Hepatocyte (in vitro differentiated cells): Measurements from ENCODE around the gene GPR142. TPM values are rescaled to one million over a fixed set of nuclear protein-coding genes. Genes with fewer than 3 reads are reported as not detected.
"Not testable (repeated sequence)": the region's sequence is repeated elsewhere in the genome, so short reads cannot be mapped to it uniquely, and the experiment has no call there.

Experiments
- DNase-seq: peaks from one replicate; pipeline ENCODE4 v3.0.0-alpha.2; 2016; ENCODE audit warnings: low spot score
- H2AFZ ChIP-seq: fragments of 200-600 bp; sonication (generic); 2 replicates; pipeline ENCODE4 v1.6.0; 2016; ENCODE audit warnings: antibody characterized with exemption, mild to moderate bottlenecking
- H3K27ac ChIP-seq: fragments of 200-600 bp; sonication (generic); 2 replicates; pipeline ENCODE4 v1.5.1; 2016; ENCODE audit warnings: mild to moderate bottlenecking
- H3K27me3 ChIP-seq: fragments of 200-600 bp; sonication (generic); 2 replicates; pipeline ENCODE4 v1.6.1; 2016
- H3K36me3 ChIP-seq: fragments of 200-600 bp; sonication (generic); replicated peaks from 2 replicates; pipeline ENCODE4 v1.5.1; 2016; ENCODE audit warnings: low read depth; ENCODE audit not compliant: insufficient read depth
- H3K4me1 ChIP-seq: fragments of 200-600 bp; sonication (generic); 2 replicates; pipeline ENCODE4 v1.5.1; 2016; ENCODE audit warnings: mild to moderate bottlenecking, moderate library complexity; ENCODE audit not compliant: insufficient read depth
- H3K4me2 ChIP-seq: fragments of 200-600 bp; sonication (generic); 2 replicates; pipeline ENCODE4 v1.6.0; 2016
- H3K4me3 ChIP-seq: fragments of 200-600 bp; sonication (generic); 2 replicates; pipeline ENCODE4 v1.5.1; 2016; ENCODE audit warnings: mild to moderate bottlenecking
- H3K79me2 ChIP-seq: fragments of 200-600 bp; sonication (generic); 2 replicates; pipeline ENCODE4 v1.6.0; 2017; ENCODE audit warnings: mild to moderate bottlenecking
- H3K9me2 ChIP-seq: fragments of 200-600 bp; sonication (generic); replicated peaks from 2 replicates; pipeline ENCODE4 v1.6.0; 2017; ENCODE audit warnings: mild to moderate bottlenecking; ENCODE audit not compliant: insufficient read depth
- H3K9me3 ChIP-seq: fragments of 200-600 bp; sonication (generic); 2 replicates; pipeline ENCODE4 v1.5.1; 2016; ENCODE audit warnings: low read depth, mild to moderate bottlenecking
- H4K20me1 ChIP-seq: fragments of 200-600 bp; sonication (generic); 2 replicates; pipeline ENCODE4 v1.6.0; 2016; ENCODE audit warnings: mild to moderate bottlenecking; ENCODE audit not compliant: insufficient read depth, poor library complexity, severe bottlenecking
- EZH2 ChIP-seq: fragments of 200-600 bp; sonication (generic); IDR thresholded peaks from 2 replicates; pipeline ENCODE4 v1.6.1; 2016; ENCODE audit warnings: antibody characterized with exemption, mild to moderate bottlenecking, borderline replicate concordance
- EZH2phosphoT487 ChIP-seq: fragments of 200-600 bp; sonication (generic); IDR thresholded peaks from one replicate; pipeline ENCODE4 v1.6.1; 2018; ENCODE audit warnings: antibody characterized with exemption, mild to moderate bottlenecking, low read depth, moderate library complexity; ENCODE audit not compliant: unreplicated experiment, severe bottlenecking
- WGBS: methylation state at CpG from one replicate; pipeline ENCODE4 v1.1.6; 2016; ENCODE audit warnings: low lambda C conversion rate; ENCODE audit errors: missing lambda C conversion rate; 5-methylcytosine and 5-hydroxymethylcytosine counted together
- polyA plus RNA-seq: library from polyadenylated mRNA; unstranded; fragments of >200 nt; fragmentation: Nextera tagmentation; extraction: Ambion mirVana; gene quantifications from 2 replicates; pipeline ENCODE4 v1.2.1, GENCODE V29; 2016
- total RNA-seq: library from RNA; depleted of rRNA; stranded (reverse); fragments of >200 nt; gene quantifications from 2 replicates; pipeline ENCODE4 v1.2.3, GENCODE V29; 2014
- TF ChIP-seq, protein P1 (sequence below): fragments of 200-600 bp; sonication (generic); IDR thresholded peaks from 2 replicates; pipeline ENCODE4 v1.5.1; 2016; ENCODE audit warnings: antibody characterized with exemption, mild to moderate bottlenecking; ENCODE audit not compliant: poor library complexity

GPR142 gene
- total and polyA plus RNA-seq, 2 experiments from 2014 or later: not detected

DNA sequence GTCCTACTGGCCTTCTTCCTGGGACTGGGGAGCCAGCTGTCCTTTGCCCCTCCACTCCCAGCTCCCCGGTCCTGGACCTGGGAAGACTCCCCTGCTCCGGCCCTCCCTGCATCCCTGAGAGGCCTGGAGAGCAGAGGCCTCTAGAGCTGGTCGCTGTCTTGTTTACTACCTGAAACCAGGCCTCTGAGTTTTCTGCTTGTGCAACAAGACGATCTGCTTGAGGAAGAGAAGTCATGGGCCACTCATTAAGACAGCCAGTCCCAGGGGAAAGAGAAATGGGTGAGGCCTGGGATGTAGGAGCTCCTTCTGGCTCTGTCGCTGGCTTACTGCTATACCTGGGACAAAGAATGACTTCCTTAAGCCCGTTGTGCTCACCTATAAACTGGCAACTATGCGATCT is 34.7 kb downstream of the GPR142 start:
- Histone ChIP-seq H2AFZ (no peak overlapping the region), H3K4me2 (no peak overlapping the region), H4K20me1 (no peaks in the 10 kb centered on the region), H3K4me3 (no peak overlapping the region), H3K36me3 (no peaks in the 10 kb centered on the region), H3K9me2 (no peaks in the 10 kb centered on the region), H3K27me3 (no peaks in the 10 kb centered on the region), H3K79me2 (no peaks in the 10 kb centered on the region), H3K4me1 (no peaks in the 10 kb centered on the region), H3K9me3 (no peaks in the 10 kb centered on the region), H3K27ac (no peak overlapping the region)
- DNase-seq: no peak
- 72% methylated on average over 7 of the region's 7 CpGs for WGBS
- TF ChIP-seq, protein P1, sequence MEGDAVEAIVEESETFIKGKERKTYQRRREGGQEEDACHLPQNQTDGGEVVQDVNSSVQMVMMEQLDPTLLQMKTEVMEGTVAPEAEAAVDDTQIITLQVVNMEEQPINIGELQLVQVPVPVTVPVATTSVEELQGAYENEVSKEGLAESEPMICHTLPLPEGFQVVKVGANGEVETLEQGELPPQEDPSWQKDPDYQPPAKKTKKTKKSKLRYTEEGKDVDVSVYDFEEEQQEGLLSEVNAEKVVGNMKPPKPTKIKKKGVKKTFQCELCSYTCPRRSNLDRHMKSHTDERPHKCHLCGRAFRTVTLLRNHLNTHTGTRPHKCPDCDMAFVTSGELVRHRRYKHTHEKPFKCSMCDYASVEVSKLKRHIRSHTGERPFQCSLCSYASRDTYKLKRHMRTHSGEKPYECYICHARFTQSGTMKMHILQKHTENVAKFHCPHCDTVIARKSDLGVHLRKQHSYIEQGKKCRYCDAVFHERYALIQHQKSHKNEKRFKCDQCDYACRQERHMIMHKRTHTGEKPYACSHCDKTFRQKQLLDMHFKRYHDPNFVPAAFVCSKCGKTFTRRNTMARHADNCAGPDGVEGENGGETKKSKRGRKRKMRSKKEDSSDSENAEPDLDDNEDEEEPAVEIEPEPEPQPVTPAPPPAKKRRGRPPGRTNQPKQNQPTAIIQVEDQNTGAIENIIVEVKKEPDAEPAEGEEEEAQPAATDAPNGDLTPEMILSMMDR: no peak
- TF ChIP-seq EZH2phosphoT487 (no peak), EZH2 (no peak)

DNA sequence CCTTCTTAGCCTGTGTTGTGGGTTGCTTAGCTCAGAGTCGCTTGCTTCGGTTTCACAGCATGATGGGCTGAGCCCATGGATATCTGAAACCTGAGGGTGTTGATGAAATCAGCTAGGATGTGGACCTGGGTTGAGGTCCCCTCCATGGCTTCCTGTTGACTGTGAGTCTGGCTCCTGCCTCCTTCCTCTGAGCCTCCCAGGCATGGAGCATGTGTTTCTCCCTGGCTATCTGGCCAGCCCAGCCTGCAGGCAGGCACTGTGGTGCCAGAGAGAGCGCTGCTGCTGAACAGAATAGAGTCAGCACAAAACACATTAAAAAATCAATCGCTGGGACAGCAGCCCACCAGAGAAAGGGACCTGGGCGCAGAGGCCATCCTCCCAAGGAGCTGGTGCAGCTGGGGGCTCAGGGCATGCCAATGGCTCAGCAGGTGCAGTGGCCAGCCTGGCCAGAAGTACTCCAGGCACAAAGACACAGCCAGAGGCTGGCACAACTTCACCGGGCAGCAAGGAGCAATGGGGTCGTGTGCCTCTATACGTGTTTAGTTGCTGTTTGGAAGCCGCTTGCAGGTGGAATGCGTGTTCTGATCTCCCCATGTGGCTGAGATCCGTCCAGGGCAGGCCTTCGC is 36.3 kb downstream of the GPR142 start:
- Histone ChIP-seq H2AFZ (no peak overlapping the region), H3K36me3 (no peaks in the 10 kb centered on the region), H3K4me3 (no peak overlapping the region), H3K9me3 (no peaks in the 10 kb centered on the region), H3K4me2 (no peak overlapping the region), H3K27me3 (no peaks in the 10 kb centered on the region), H3K27ac (no peak overlapping the region), H4K20me1 (no peaks in the 10 kb centered on the region), H3K4me1 (no peaks in the 10 kb centered on the region), H3K9me2 (no peaks in the 10 kb centered on the region), H3K79me2 (no peaks in the 10 kb centered on the region)
- DNase-seq: no peak
- TF ChIP-seq EZH2 (no peak), EZH2phosphoT487 (no peak)
- TF ChIP-seq, protein P1: no peak
- WGBS: 70% methylated on average over 12 of the region's 12 CpGs

DNA sequence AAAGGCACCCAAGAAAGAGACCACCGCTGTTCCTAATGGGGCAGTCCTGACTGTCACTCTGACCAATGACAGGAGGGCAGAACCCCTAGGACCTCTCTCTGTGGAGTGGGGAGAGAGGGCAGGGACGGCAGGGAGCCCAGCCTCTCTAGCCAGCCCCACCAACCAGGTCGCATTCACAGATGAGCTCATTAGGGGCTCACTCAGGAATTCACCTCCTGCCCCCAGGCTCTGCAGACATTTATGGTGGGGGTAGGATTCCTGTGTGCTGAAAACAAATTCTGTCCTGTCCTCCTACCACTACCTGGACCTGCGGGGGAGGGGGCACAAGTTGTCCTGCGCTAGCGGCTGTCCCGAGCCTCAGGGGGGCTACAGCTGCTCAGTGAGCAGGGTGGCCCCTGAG is 36.9 kb downstream of the GPR142 start:
- H3K79me2 ChIP-seq: no peaks in the 10 kb centered on the region
- no peak overlapping the region for H3K27ac ChIP-seq
- no peaks in the 10 kb centered on the region for H3K36me3 ChIP-seq
- peaks cover under 1% of the 10 kb centered on the region for H3K4me1 ChIP-seq
- H4K20me1 ChIP-seq: no peaks in the 10 kb centered on the region
- H2AFZ ChIP-seq: no peak overlapping the region
- WGBS: 39% methylated on average over 7 of the region's 7 CpGs
- H3K9me3 ChIP-seq: no peaks in the 10 kb centered on the region
- DNase-seq: no peak
- no peaks in the 10 kb centered on the region for H3K27me3 ChIP-seq
- no peak for TF ChIP-seq EZH2phosphoT487
- TF ChIP-seq, protein P1: no peak
- no peak for TF ChIP-seq EZH2
- H3K4me3 ChIP-seq: no peak overlapping the region
- no peaks in the 10 kb centered on the region for H3K9me2 ChIP-seq
- no peak overlapping the region for H3K4me2 ChIP-seq

DNA sequence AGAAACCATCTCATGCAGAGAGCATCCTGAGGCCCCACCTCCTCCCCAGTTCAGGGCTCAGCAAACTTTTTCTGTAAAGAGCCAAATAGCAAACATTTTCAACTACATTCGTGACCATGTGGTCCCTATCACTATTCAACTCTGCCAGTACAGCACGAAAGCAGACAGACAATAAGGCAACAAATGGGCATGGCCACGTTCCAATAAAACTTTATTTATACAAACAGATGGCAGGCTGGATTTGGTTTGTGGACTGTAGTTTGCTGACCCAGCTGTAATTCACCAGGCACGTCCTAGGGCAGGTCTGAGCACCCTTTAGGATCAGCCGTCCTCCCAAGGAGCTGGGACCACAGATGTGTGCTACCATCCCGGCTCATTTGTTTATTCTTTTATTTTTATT is 37.5 kb downstream of the GPR142 start:
- Histone ChIP-seq H3K9me3 (no peaks in the 10 kb centered on the region), H2AFZ (no peak overlapping the region), H3K79me2 (no peaks in the 10 kb centered on the region), H4K20me1 (no peaks in the 10 kb centered on the region), H3K27ac (no peak overlapping the region), H3K9me2 (no peaks in the 10 kb centered on the region), H3K36me3 (no peaks in the 10 kb centered on the region), H3K4me2 (no peak overlapping the region), H3K4me1 (peaks cover 5% of the 10 kb centered on the region), H3K27me3 (no peaks in the 10 kb centered on the region), H3K4me3 (no peak overlapping the region)
- DNase-seq: no peak
- WGBS: 82% methylated on average over 6 of the region's 6 CpGs
- TF ChIP-seq EZH2phosphoT487 (no peak), EZH2 (no peak)
- TF ChIP-seq, protein P1: no peak

DNA sequence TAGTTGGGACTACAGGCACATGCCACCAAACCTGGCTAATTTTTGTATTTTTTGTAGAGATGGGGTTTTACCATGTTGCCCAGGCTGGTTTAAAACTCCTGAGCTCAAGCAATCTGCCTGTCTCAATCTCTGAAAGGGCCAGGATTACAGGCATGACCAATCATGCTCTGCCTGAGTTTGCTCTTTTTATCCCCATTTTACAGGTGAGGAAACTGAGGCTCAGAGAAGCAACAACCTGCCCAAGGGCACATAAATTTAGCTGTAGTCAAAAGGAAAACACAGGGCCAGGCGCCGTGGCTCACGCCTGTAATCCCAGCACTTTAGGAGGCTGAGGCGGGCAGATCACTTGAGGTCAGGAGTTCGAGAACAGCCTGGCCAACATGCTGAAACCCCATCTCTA is 38.0 kb downstream of the GPR142 start:
- not testable (repeated sequence) for H2AFZ ChIP-seq, H3K36me3 ChIP-seq, H3K4me3 ChIP-seq, H3K4me1 ChIP-seq, H3K9me2 ChIP-seq, DNase-seq, H4K20me1 ChIP-seq, H3K27me3 ChIP-seq, H3K79me2 ChIP-seq, H3K9me3 ChIP-seq, H3K4me2 ChIP-seq, H3K27ac ChIP-seq
- 95% methylated on average over 5 of the region's 5 CpGs for WGBS
